ENCODE data around the gene CIBAR2.

The CIBAR2 gene

DNA sequence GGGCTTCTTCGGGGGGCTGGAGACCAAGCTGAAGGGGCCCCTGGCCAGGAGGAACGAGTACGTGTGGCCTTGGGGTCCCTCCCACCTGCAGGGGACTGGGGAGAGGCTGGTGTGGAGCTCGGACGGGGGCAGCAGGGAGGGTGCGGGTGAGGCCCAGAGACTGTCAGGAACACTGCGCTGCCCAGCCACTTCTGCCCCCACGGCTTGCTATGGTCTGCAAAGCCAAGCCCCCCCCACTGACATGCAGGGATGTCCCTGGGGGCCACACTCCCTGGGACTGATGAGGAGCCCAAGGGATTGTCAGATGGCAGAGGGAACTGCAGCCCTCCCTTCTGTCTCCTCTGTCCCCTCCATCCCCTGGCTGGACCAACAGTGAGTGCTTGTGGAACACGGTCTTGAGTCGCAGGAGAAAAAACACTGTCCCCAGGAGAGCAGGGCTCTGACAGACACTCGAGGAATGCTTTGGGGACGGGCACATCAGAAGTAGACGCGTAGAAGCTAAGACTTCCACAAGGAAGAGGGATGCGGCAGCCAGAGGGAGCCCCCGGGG lies 34.6 kb downstream of the CIBAR2 start:
- H3K9me3 ChIP-seq (ENCODE audit: control insufficient read depth, insufficient read depth, low read length): no peaks in the 10 kb centered on the region
- H3K27ac ChIP-seq (ENCODE audit: low read depth, low read length): no peak overlapping the region
- peaks cover 26% of the 10 kb centered on the region for H3K4me1 ChIP-seq (ENCODE audit: control insufficient read depth, insufficient read depth, low read length)
- no peak overlapping the region for H3K4me3 ChIP-seq (ENCODE audit: low read depth, low read length)
- H3K36me3 ChIP-seq (ENCODE audit: control insufficient read depth, insufficient read depth, low read length): no peaks in the 10 kb centered on the region
- no peak overlapping the region for H3K9ac ChIP-seq (ENCODE audit: low read depth, low read length)
- H3K27me3 ChIP-seq (ENCODE audit: control insufficient read depth, insufficient read depth, low read length): peaks cover 48% of the 10 kb centered on the region

DNA sequence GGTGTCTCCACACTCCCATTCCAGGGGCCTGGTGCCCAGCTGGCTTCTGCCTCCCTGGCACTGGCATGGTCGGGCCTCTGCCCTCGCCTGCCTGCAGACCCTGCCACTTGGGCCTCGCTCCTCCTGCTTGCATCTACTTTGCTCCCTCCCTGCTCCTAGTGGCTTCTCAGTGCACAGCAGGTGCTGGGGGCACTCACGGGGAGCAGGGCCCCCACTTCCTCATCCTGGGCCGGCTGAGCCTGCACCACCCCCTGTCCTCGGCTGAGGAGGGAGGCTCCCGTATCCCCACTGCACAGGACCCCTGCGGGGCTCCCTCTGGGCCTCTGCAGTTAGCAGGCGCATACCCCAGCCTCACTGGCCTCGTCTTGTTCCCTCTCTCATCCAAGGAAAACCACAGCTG lies 35.2 kb downstream of the CIBAR2 start:
- H3K36me3 ChIP-seq (ENCODE audit: control insufficient read depth, insufficient read depth, low read length): no peaks in the 10 kb centered on the region
- H3K4me3 ChIP-seq (ENCODE audit: low read depth, low read length): no peak overlapping the region
- peaks cover 42% of the 10 kb centered on the region for H3K27me3 ChIP-seq (ENCODE audit: control insufficient read depth, insufficient read depth, low read length)
- no peak overlapping the region for H3K9ac ChIP-seq (ENCODE audit: low read depth, low read length)
- H3K4me1 ChIP-seq (ENCODE audit: control insufficient read depth, insufficient read depth, low read length): peaks cover 20% of the 10 kb centered on the region
- no peaks in the 10 kb centered on the region for H3K9me3 ChIP-seq (ENCODE audit: control insufficient read depth, insufficient read depth, low read length)
- no peak overlapping the region for H3K27ac ChIP-seq (ENCODE audit: low read depth, low read length)

DNA sequence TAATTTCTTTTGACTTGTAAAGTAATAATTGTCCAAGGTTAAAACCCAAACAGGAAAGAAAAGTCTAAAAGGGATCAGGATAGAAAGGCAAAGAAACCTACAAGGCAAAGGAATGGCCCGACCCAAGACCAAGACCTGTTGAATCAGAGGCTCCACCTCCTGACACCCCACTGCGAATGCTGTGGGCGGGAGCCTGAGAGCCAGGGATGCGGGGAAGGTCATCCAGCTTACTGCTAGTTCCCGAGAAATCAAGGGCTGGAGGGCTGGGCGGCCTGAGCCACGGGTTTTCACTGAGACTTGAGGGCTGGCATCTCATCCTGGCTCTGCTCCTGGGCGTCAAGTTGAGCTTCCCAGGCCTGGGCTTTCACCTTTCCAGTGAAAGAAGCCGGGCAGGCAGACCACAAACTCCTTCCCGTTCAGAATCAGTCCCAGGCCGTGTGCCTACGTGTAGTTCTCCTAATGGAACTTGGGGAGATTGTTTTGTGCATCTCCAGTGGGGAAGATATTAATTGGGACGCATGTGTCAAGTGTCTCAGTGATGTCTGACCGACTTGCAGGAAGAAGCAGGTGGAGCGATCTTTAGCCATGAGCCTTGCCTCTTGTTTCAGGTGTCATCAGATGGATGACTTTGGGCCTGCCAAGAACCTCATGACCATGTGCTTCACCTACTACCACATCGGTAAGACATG lies 36.9 kb downstream of the CIBAR2 start:
- Histone ChIP-seq H3K9me3 (ENCODE audit: control insufficient read depth, insufficient read depth, low read length) (no peaks in the 10 kb centered on the region), H3K36me3 (ENCODE audit: control insufficient read depth, insufficient read depth, low read length) (no peaks in the 10 kb centered on the region), H3K4me1 (ENCODE audit: control insufficient read depth, insufficient read depth, low read length) (peaks cover 6% of the 10 kb centered on the region; the same call in 1 of the 2 replicates), H3K4me3 (ENCODE audit: low read depth, low read length) (no peak overlapping the region), H3K27me3 (ENCODE audit: control insufficient read depth, insufficient read depth, low read length) (peaks cover 27% of the 10 kb centered on the region), H3K27ac (ENCODE audit: low read depth, low read length) (no peak overlapping the region), H3K9ac (ENCODE audit: low read depth, low read length) (no peak overlapping the region)

DNA sequence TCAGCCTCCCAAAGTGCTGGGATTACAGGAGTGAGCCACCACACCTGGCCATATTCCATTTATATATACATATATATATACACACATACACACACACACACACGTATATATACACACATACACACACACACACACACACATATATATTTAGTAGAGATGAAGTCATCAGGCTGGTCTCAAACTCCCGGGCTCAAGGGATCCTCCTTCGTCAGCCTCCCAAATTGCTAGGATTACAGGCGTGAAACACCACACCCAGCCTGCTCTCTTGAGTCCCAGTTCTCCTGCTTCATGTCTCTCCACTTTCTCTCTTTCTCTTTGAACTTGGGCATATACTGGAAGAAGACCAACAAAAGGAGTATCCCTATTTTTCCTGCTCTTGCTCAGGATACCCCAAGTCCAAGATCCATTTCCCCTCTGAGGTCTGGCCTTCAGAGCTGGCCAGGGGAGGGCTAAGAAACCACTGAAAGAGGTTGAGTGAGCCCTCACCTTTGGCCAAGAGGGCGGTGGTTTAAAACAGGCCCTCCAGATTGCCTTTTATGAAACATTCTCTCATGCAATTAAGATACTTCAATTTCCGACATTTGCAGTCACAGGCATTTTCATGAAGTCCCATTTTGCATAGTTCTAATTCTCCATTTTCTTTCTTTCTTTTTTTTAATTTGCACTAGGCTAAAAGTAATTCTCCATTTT lies 37.9 kb downstream of the CIBAR2 start:
- Histone ChIP-seq H3K9ac (ENCODE audit: low read depth, low read length) (no peak overlapping the region), H3K36me3 (ENCODE audit: control insufficient read depth, insufficient read depth, low read length) (no peaks in the 10 kb centered on the region), H3K4me1 (ENCODE audit: control insufficient read depth, insufficient read depth, low read length) (peaks cover 6% of the 10 kb centered on the region; the same call in 1 of the 2 replicates), H3K27ac (ENCODE audit: low read depth, low read length) (no peak overlapping the region), H3K4me3 (ENCODE audit: low read depth, low read length) (no peak overlapping the region), H3K9me3 (ENCODE audit: control insufficient read depth, insufficient read depth, low read length) (no peaks in the 10 kb centered on the region), H3K27me3 (ENCODE audit: control insufficient read depth, insufficient read depth, low read length) (peaks cover 27% of the 10 kb centered on the region)

DNA sequence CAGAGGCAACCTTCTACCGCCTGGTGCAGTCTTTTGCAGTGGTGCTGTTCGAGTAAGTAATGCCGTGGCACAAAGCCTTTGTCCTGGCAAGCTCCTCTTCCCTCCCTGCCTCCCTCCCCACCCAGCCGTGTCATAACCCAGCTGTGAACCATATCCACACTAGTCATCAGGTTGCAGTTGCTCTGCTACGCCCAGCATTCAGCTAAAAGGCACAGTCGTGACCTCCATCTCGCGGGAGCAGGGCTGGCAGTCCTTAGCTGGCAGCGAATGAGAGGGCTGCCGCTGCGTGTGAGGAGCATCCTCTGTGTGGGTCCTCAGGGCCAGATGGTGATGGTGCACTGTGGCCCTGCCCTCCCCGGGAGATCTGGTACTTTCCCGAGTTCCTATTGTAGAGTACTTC lies 39.3 kb downstream of the CIBAR2 start:
- no peak overlapping the region for H3K27ac ChIP-seq (ENCODE audit: low read depth, low read length)
- peaks cover 15% of the 10 kb centered on the region; the same call in 1 of the 2 replicates for H3K27me3 ChIP-seq (ENCODE audit: control insufficient read depth, insufficient read depth, low read length)
- no peak overlapping the region for H3K9ac ChIP-seq (ENCODE audit: low read depth, low read length)
- H3K36me3 ChIP-seq (ENCODE audit: control insufficient read depth, insufficient read depth, low read length): no peaks in the 10 kb centered on the region
- no peak overlapping the region for H3K4me3 ChIP-seq (ENCODE audit: low read depth, low read length)
- peaks cover 6% of the 10 kb centered on the region; the same call in 1 of the 2 replicates for H3K4me1 ChIP-seq (ENCODE audit: control insufficient read depth, insufficient read depth, low read length)
- H3K9me3 ChIP-seq (ENCODE audit: control insufficient read depth, insufficient read depth, low read length): no peaks in the 10 kb centered on the region

DNA sequence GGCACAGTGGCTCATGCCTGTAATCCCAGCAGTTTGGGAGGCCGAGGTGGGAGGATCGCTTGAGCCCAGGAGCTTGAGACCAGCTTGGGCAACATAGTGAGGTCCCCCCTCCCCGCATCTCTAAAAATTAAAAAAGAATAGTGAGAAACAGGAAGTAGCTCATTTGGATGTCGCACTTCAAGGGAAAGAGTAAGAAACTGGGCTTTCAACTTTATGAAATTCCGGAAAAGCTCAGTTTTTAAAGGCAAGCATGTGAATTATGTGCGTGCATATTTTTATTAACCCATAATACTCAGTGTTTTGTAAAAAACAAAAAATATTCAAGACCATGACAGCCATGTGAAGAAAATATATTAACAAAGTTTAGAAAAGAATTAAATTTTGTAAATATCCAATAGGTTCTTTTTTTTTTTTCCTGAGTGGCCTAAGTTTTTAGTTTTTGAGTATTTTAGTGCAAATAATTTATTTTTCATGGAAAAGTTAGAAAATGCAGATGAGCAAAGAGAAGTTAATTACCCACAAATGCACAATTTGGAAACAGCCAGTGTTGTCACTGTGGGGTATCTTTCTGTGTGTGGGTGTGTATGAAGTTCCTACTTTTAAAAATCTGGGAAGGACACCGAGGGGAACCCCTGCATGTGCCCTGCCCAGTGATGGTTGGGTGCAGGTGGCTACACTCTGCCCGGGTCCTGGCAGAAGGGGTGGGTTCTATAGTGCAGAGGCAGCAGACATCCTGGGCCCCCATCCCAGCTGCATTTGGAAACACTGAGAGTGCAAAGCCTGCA lies 40.0 kb downstream of the CIBAR2 start:
- H3K27me3 ChIP-seq (ENCODE audit: control insufficient read depth, insufficient read depth, low read length): peaks cover 8% of the 10 kb centered on the region; the same call in 1 of the 2 replicates
- H3K4me1 ChIP-seq (ENCODE audit: control insufficient read depth, insufficient read depth, low read length): peaks cover 6% of the 10 kb centered on the region; the same call in 1 of the 2 replicates
- no peak overlapping the region for H3K9ac ChIP-seq (ENCODE audit: low read depth, low read length)
- H3K4me3 ChIP-seq (ENCODE audit: low read depth, low read length): no peak overlapping the region
- H3K9me3 ChIP-seq (ENCODE audit: control insufficient read depth, insufficient read depth, low read length): no peaks in the 10 kb centered on the region
- H3K27ac ChIP-seq (ENCODE audit: low read depth, low read length): no peak overlapping the region
- no peaks in the 10 kb centered on the region for H3K36me3 ChIP-seq (ENCODE audit: control insufficient read depth, insufficient read depth, low read length)

DNA sequence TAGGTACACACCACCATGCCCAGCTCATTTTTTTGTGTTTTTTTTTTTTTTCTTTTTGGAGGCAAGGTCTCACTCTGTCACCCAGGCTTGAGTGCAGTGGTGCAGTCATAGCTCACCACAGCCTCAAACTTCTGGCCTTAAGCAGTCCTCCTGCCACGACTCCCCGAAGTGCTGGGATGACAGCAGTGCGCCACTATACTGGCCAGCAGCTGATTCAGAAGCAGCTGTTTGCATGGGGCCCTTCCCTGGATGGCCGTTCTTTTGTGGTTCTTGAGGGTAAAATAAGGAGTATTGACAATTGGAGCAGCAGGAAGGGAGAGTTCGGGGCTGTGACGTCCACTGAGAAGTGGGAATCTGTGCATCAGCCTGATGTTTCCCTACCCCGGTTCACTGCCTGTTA lies 43.1 kb downstream of the CIBAR2 start:
- Histone ChIP-seq H3K27ac (ENCODE audit: low read depth, low read length) (no peak overlapping the region), H3K9me3 (ENCODE audit: control insufficient read depth, insufficient read depth, low read length) (no peaks in the 10 kb centered on the region), H3K4me1 (ENCODE audit: control insufficient read depth, insufficient read depth, low read length) (no peaks in the 10 kb centered on the region), H3K4me3 (ENCODE audit: low read depth, low read length) (no peak overlapping the region), H3K27me3 (ENCODE audit: control insufficient read depth, insufficient read depth, low read length) (no peaks in the 10 kb centered on the region), H3K9ac (ENCODE audit: low read depth, low read length) (no peak overlapping the region), H3K36me3 (ENCODE audit: control insufficient read depth, insufficient read depth, low read length) (no peaks in the 10 kb centered on the region)

DNA sequence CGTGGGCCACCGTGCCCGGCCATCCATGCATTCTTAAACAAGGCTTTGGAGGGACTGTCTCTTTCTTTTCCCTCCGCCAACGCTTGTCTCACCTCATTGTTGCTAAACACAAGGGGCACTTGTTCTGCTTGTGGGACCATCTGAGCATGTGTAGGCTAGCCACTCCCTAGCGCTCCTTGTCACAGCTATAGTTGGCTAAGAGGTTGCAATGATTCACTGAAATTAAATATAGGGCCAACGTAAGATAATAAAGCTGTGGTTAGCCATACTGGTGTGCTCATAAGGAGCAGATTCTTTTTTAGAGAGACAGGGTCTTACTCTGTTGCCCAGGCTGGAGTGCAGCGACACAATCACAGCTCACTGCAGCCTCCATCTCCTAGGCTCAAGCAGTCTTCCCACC lies 43.5 kb downstream of the CIBAR2 start:
- no peak overlapping the region for H3K27ac ChIP-seq (ENCODE audit: low read depth, low read length)

DNA sequence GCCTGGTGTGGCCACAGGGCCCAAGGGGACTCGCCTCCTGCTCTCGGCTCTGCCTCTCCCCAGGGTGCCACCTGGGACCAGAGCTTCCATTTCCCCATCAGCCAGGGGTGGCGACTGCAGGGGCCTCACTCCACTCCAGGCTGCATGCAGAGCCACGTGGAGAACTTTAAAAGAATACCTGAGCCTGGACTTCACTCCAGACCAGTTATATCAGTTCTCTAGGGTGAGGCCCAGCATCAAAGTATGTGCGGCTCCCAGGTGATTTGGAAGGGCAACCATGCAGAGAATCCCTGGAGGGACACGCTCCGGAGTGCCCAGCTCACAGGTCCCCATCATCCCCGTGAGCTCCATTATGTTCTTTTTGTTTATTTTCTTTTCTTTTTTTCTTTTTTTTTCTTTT lies 44.8 kb downstream of the CIBAR2 start:
- Histone ChIP-seq H3K9me3 (ENCODE audit: control insufficient read depth, insufficient read depth, low read length) (no peaks in the 10 kb centered on the region), H3K9ac (ENCODE audit: low read depth, low read length) (no peak overlapping the region), H3K27ac (ENCODE audit: low read depth, low read length) (no peak overlapping the region), H3K27me3 (ENCODE audit: control insufficient read depth, insufficient read depth, low read length) (no peaks in the 10 kb centered on the region), H3K4me1 (ENCODE audit: control insufficient read depth, insufficient read depth, low read length) (peaks cover 6% of the 10 kb centered on the region), H3K36me3 (ENCODE audit: control insufficient read depth, insufficient read depth, low read length) (no peaks in the 10 kb centered on the region), H3K4me3 (ENCODE audit: low read depth, low read length) (no peak overlapping the region)

More for the DNA sequence above, 43.5 kb downstream of the CIBAR2 start:
- H3K9me3 ChIP-seq (ENCODE audit: control insufficient read depth, insufficient read depth, low read length): no peaks in the 10 kb centered on the region
- no peaks in the 10 kb centered on the region for H3K27me3 ChIP-seq (ENCODE audit: control insufficient read depth, insufficient read depth, low read length)
- no peaks in the 10 kb centered on the region for H3K4me1 ChIP-seq (ENCODE audit: control insufficient read depth, insufficient read depth, low read length)
- H3K4me3 ChIP-seq (ENCODE audit: low read depth, low read length): no peak overlapping the region
- H3K36me3 ChIP-seq (ENCODE audit: control insufficient read depth, insufficient read depth, low read length): no peaks in the 10 kb centered on the region
- H3K9ac ChIP-seq (ENCODE audit: low read depth, low read length): no peak overlapping the region

DNA sequence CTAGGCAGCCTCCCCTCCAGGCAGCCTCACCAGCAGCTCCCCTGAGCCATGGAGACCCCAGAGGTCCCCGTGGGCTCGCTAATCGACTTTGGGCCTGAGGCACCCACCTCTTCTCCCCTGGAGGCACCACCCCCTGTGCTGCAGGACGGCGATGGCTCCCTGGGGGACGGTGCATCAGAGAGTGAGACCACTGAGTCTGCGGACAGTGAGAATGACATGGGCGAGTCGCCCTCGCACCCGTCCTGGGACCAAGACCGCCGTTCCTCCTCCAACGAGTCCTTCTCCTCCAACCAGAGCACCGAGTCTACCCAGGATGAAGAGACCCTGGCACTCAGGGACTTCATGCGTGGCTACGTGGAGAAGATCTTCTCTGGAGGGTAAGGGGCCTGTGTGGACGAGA lies 45.2 kb downstream of the CIBAR2 start:
- H3K4me1 ChIP-seq (ENCODE audit: control insufficient read depth, insufficient read depth, low read length): peaks cover 10% of the 10 kb centered on the region
- no peak overlapping the region for H3K27ac ChIP-seq (ENCODE audit: low read depth, low read length)
- no peaks in the 10 kb centered on the region for H3K36me3 ChIP-seq (ENCODE audit: control insufficient read depth, insufficient read depth, low read length)
- H3K27me3 ChIP-seq (ENCODE audit: control insufficient read depth, insufficient read depth, low read length): no peaks in the 10 kb centered on the region
- no peak overlapping the region for H3K4me3 ChIP-seq (ENCODE audit: low read depth, low read length)
- no peaks in the 10 kb centered on the region for H3K9me3 ChIP-seq (ENCODE audit: control insufficient read depth, insufficient read depth, low read length)
- H3K9ac ChIP-seq (ENCODE audit: low read depth, low read length): no peak overlapping the region

All from HUES48 (cell line).